Heart left ventricle (tissue), 13 donors: Measurements from ENCODE around the gene TFDP1.

Source experiments
- CTCF ChIP-seq, 12 donors: fragments of 200-600 bp; sonication (generic) in 4 of 12; IDR thresholded peaks; one replicate each; pipeline versions ENCODE4 v1.5.0 to v1.8.0; 2018 to 2022; ENCODE audit warnings: antibody characterized with exemption in 12 of 12, mild to moderate bottlenecking in 5 of 12
- POLR2A ChIP-seq, 2 donors: fragments of 450-650 bp; IDR thresholded peaks; one replicate each; pipeline ENCODE4 v1.6.1; 2017; ENCODE audit warnings: antibody characterized with exemption in 2 of 2, mild to moderate bottlenecking in 2 of 2, moderate library complexity in 2 of 2
- donor health status: ischemic (EF 13 %, LVEDD 7.1; RV severe dilation, severe dysfunction).
- donor health status: DM: no; HTN: yes; CAD: no.
- donor health status: DM: no; HTN: no; CAD: no.
- donor health status: ischemic (EF 25% LVEDD 6.9; RV normal size, moderate dysfunction).
- donor health status: ischemic (EF 25% LVEDD 5.7; RV mildly dilated, moderate dysfunction).
- donor health status: ischemic (EF 35%, LVEDD 5.7; RV mildly dilated, moderate dysfunction).
- donor health status: nonischemic (EF 11% LVEDD 7.7; RV severe dilation, severe dysfunction).
- donor health status: DM: yes; HTN: yes; CAD: no.
- donor health status: PGD.
- donor health status: ischemic (EF 29% LVEDD 5.4; RV normal size, mild dysfunction).
- donor health status: nonischemic (EF 23%, LVEDD 6.1; RV moderate dilation, normal function).

- TF ChIP-seq POLR2A (IDR thresholded peaks at IDR 0.05) (no peak), CTCF (IDR thresholded peaks at IDR 0.05) (no peak)
These were observed 7.2 kb downstream of the TFDP1 start for GRCh38 chr13:113591750-113592149.
